Thyroid gland (tissue), 4 donors: ENCODE data around the gene ARFGAP3. TPM values are rescaled to one million over a fixed set of nuclear protein-coding genes. Genes with fewer than 3 reads are reported as not detected.

Source experiments
- DNase-seq, 2 donors: peaks; one replicate each; pipeline ENCODE4 v3.0.0-alpha.2; 2019
- H3K27ac ChIP-seq, 3 donors: fragments of 200-600 bp; sonication (generic); 1 replicate in 2 of 3; 2 replicates in 1 of 3; pipeline ENCODE4 v1.5.1; 2016 to 2019; ENCODE audit warnings: mild to moderate bottlenecking in 1 of 3, moderate library complexity in 1 of 3
- H3K27me3 ChIP-seq: fragments of 200-600 bp; sonication (generic); one replicate; pipeline ENCODE4 v1.5.1; 2019
- H3K36me3 ChIP-seq, 2 donors: fragments of 200-600 bp; sonication (generic); one replicate each; pipeline ENCODE4 v1.5.1; 2016 to 2019
- H3K4me1 ChIP-seq, 2 donors: fragments of 200-600 bp; sonication (generic); one replicate each; pipeline ENCODE4 v1.5.1; 2017 to 2019
- H3K4me3 ChIP-seq, 3 donors: fragments of 200-600 bp; sonication (generic); replicated peaks in 1 of 3; 1 replicate in 2 of 3; 2 replicates in 1 of 3; pipeline ENCODE4 v1.5.1; 2016; ENCODE audit warnings: mild to moderate bottlenecking in 1 of 3
- H3K9me3 ChIP-seq: fragments of 200-600 bp; sonication (generic); one replicate; pipeline ENCODE4 v1.5.1; 2017
- CTCF ChIP-seq, 6 experiments: fragments of 200-600 bp in 3 of 6; fragments of 450-650 bp in 3 of 6; sonication (generic) in 3 of 6; IDR thresholded peaks; one replicate each; pipeline ENCODE4 v1.5.1; 2016 to 2019; ENCODE audit warnings: antibody characterized with exemption in 6 of 6, mild to moderate bottlenecking in 2 of 6, inconsistent platforms in 1 of 6, moderate library complexity in 1 of 6
- POLR2A ChIP-seq, 2 donors: fragments of 450-650 bp; IDR thresholded peaks; one replicate each; pipeline ENCODE4 v1.6.1; 2017; ENCODE audit warnings: antibody characterized with exemption in 2 of 2, mild to moderate bottlenecking in 2 of 2, moderate library complexity in 1 of 2
- WGBS, 2 donors: methylation state at CpG; one replicate each; pipeline ENCODE4 v1.1.5; 2017; 5-methylcytosine and 5-hydroxymethylcytosine counted together
- intact Hi-C: fragments of 100-400 bp; cut with DNase I; formaldehyde crosslinking; loops from one replicate; pipeline ENCODE4 v1.15.1; 2023
- total RNA-seq, 4 donors: library from RNA; depleted of rRNA; stranded (reverse); fragments of >200 nt; gene quantifications; one replicate each; pipeline ENCODE4 v1.2.3, GENCODE V29; 2016

The ARFGAP3 gene
- total RNA-seq, 4 donors from 2014 or later, result 82.3 to 106 (median 94.2) TPM

GRCh38 chr22:42902875-42903510 lies 45.9 kb upstream of the ARFGAP3 start:
- intact Hi-C loops, result no loop called here
- Histone ChIP-seq H3K4me3 (no peak overlapping the region), H3K27ac (no peak overlapping the region), H3K9me3 (no peaks in the 10 kb centered on the region), H3K36me3 (no peaks in the 10 kb centered on the region), H3K27me3 (no peaks in the 10 kb centered on the region), H3K4me1 (peaks cover 25 to 38% of the 10 kb centered on the region in 2 donors)
- no peak for DNase-seq
- TF ChIP-seq CTCF (IDR thresholded peaks at IDR 0.05) (no peak), POLR2A (IDR thresholded peaks at IDR 0.05) (no peak)
- WGBS, 2 donors, result 90 to 91% methylated on average over 14 to 15 of the region's 15 CpGs

GRCh38 chr22:42901790-42902508 lies 44.9 kb upstream of the ARFGAP3 start:
- no peak overlapping the region for H3K27ac ChIP-seq
- TF ChIP-seq CTCF (IDR thresholded peaks at IDR 0.05) (no peak), POLR2A (IDR thresholded peaks at IDR 0.05) (no peak)
- no peak overlapping the region for H3K4me3 ChIP-seq
- no peaks in the 10 kb centered on the region for H3K9me3 ChIP-seq
- no peaks in the 10 kb centered on the region for H3K27me3 ChIP-seq
- DNase-seq, result no peak
- 87 to 92% methylated on average over 7 to 11 of the region's 14 CpGs for WGBS, 2 donors
- intact Hi-C loops, result no loop called here
- H3K4me1 ChIP-seq, result peaks cover 20 to 27% of the 10 kb centered on the region in 2 donors
- no peaks in the 10 kb centered on the region for H3K36me3 ChIP-seq

GRCh38 chr22:42897960-42898359 lies 40.9 kb upstream of the ARFGAP3 start:
- TF ChIP-seq CTCF (IDR thresholded peaks at IDR 0.05) (no peak), POLR2A (IDR thresholded peaks at IDR 0.05) (no peak)
- Histone ChIP-seq H3K4me3 (no peak overlapping the region), H3K36me3 (peaks cover 0 to 3% of the 10 kb centered on the region in 2 donors), H3K27me3 (no peaks in the 10 kb centered on the region), H3K9me3 (no peaks in the 10 kb centered on the region), H3K4me1 (peaks cover 4 to 17% of the 10 kb centered on the region in 2 donors), H3K27ac (no peak overlapping the region)
- intact Hi-C loops, result no loop called here
- no peak for DNase-seq
- 91 to 92% methylated on average over 7 of the region's 7 CpGs for WGBS, 2 donors

GRCh38 chr22:42895541-42895981 lies 38.5 kb upstream of the ARFGAP3 start:
- no peak for TF ChIP-seq POLR2A (IDR thresholded peaks at IDR 0.05)
- TF ChIP-seq CTCF (IDR thresholded peaks at IDR 0.05), result no peak
- H3K27me3 ChIP-seq, result no peaks in the 10 kb centered on the region
- peak in 1 of 2 donors; percentile 17 for DNase-seq
- 57 to 63% methylated on average over 9 of the region's 9 CpGs for WGBS, 2 donors
- H3K27ac ChIP-seq, result peak overlapping the region in 1 of 3 donors; percentile 2
- no peaks in the 10 kb centered on the region for H3K9me3 ChIP-seq
- H3K4me1 ChIP-seq, result peaks cover 4 to 17% of the 10 kb centered on the region in 2 donors
- H3K4me3 ChIP-seq, result no peak overlapping the region
- peaks cover 4 to 8% of the 10 kb centered on the region in 2 donors for H3K36me3 ChIP-seq
- intact Hi-C loops, result no loop called here

GRCh38 chr22:42895087-42895486 lies 38.0 kb upstream of the ARFGAP3 start:
- Histone ChIP-seq H3K27me3 (no peaks in the 10 kb centered on the region), H3K4me1 (peaks cover 4 to 17% of the 10 kb centered on the region in 2 donors), H3K9me3 (no peaks in the 10 kb centered on the region), H3K36me3 (peaks cover 9 to 11% of the 10 kb centered on the region in 2 donors), H3K4me3 (no peak overlapping the region), H3K27ac (peak overlapping the region in 1 of 3 donors; percentile 2)
- no peak for TF ChIP-seq POLR2A (IDR thresholded peaks at IDR 0.05)
- no peak for TF ChIP-seq CTCF (IDR thresholded peaks at IDR 0.05)
- WGBS, 2 donors, result 34 to 45% methylated on average over 5 to 7 of the region's 7 CpGs
- peak; percentile 31 to 36 for DNase-seq
- intact Hi-C loops, result no loop called here
